ENCODE results near the gene IGF1R.

Gene IGF1R

DNA sequence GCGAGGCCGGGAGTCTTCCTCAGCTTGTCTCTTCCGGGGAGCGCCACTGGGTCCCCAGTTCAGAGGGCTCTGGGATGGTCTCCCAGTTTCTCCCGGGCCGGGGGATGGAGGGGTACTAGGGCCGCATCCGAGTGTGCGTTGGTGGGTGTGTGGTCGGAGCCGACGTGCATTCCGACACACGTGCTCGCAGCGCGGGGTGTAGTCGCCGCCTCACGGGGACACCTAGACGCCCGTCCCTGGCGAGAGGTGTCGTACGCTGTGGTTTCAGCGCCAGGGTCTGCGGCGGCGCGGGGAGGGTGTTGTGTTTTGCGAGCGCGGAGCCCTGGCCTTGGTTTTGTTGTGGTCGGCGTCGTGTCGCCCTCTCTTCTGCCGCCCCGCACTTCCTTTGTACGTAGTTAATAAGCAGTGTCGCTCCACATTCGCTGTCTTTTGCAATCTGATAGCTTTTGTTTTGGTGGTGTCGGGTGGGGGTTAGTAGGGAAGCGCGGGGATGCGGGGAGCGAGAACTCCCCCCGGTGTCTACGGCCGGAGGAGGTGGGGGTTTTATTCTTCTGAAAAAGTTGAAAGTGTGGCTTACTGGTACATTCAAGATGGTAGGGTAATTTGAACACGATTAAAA, 2.2 kb downstream of the IGF1R start:
- H3K4me1 ChIP-seq (ENCODE audit: low read length): peaks cover 11% of the 10 kb centered on the region
- no peak overlapping the region for H3K4me2 ChIP-seq (ENCODE audit: low read length)
- H3K27me3 ChIP-seq (ENCODE audit: low read depth, low read length): peaks cover 10% of the 10 kb centered on the region
- no peaks in the 10 kb centered on the region for H3K9me3 ChIP-seq (ENCODE audit: insufficient read depth, low read length)
- no peak overlapping the region for H3K4me3 ChIP-seq (ENCODE audit: low read length)
- peaks cover 38% of the 10 kb centered on the region for H3K79me2 ChIP-seq (ENCODE audit: low read length)
- no peak overlapping the region for H3K27ac ChIP-seq (ENCODE audit: low read length)
- H3K36me3 ChIP-seq (replicated peaks; ENCODE audit: low read depth, low read length): no peaks in the 10 kb centered on the region
- H4K20me1 ChIP-seq (ENCODE audit: insufficient read depth, low read length): peaks cover 17% of the 10 kb centered on the region; the same call in 1 of the 2 replicates
- no peak for TF ChIP-seq EZH2phosphoT487 (IDR thresholded peaks at IDR 0.05; ENCODE audit: low read depth)
- TF ChIP-seq, protein P1, sequence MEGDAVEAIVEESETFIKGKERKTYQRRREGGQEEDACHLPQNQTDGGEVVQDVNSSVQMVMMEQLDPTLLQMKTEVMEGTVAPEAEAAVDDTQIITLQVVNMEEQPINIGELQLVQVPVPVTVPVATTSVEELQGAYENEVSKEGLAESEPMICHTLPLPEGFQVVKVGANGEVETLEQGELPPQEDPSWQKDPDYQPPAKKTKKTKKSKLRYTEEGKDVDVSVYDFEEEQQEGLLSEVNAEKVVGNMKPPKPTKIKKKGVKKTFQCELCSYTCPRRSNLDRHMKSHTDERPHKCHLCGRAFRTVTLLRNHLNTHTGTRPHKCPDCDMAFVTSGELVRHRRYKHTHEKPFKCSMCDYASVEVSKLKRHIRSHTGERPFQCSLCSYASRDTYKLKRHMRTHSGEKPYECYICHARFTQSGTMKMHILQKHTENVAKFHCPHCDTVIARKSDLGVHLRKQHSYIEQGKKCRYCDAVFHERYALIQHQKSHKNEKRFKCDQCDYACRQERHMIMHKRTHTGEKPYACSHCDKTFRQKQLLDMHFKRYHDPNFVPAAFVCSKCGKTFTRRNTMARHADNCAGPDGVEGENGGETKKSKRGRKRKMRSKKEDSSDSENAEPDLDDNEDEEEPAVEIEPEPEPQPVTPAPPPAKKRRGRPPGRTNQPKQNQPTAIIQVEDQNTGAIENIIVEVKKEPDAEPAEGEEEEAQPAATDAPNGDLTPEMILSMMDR (IDR thresholded peaks at IDR 0.05; ENCODE audit: low read depth, low read length): no peak
- no peak overlapping the region for H2AFZ ChIP-seq (ENCODE audit: low read depth, low read length)
- H3K9ac ChIP-seq (ENCODE audit: low read length): no peak overlapping the region

DNA sequence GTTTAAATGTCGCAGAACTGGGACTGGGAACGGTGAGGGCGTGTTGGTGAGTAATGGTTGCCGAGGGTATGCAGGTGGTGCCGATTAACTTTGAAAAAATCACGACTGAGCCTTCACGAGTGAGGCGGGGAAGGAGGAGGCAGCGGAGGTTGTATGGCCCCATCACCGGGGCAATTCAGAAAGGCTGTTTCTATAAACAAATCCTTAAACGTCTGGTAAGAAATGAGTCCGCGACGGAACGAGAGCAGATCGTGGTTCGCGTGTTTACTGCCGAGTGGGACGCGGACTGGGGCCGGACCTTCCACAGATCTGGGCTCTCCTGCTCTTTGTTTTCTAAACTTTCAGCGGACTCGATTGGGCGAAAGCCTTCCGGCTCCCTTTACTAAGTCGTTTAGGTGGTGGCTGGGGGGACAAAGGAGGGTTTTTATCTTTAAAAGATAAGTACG, 2.7 kb downstream of the IGF1R start:
- Histone ChIP-seq H3K79me2 (ENCODE audit: low read length) (peaks cover 41% of the 10 kb centered on the region), H3K4me3 (ENCODE audit: low read length) (no peak overlapping the region), H3K9ac (ENCODE audit: low read length) (no peak overlapping the region), H3K9me3 (ENCODE audit: insufficient read depth, low read length) (no peaks in the 10 kb centered on the region), H2AFZ (ENCODE audit: low read depth, low read length) (no peak overlapping the region), H3K4me1 (ENCODE audit: low read length) (peaks cover 11% of the 10 kb centered on the region), H3K4me2 (ENCODE audit: low read length) (no peak overlapping the region), H3K27ac (ENCODE audit: low read length) (no peak overlapping the region), H3K36me3 (replicated peaks; ENCODE audit: low read depth, low read length) (no peaks in the 10 kb centered on the region), H4K20me1 (ENCODE audit: insufficient read depth, low read length) (peaks cover 17% of the 10 kb centered on the region; the same call in 1 of the 2 replicates), H3K27me3 (ENCODE audit: low read depth, low read length) (peaks cover 7% of the 10 kb centered on the region)
- TF ChIP-seq, protein P1 (IDR thresholded peaks at IDR 0.05; ENCODE audit: low read depth, low read length): no peak
- TF ChIP-seq EZH2phosphoT487 (IDR thresholded peaks at IDR 0.05; ENCODE audit: low read depth): no peak

DNA sequence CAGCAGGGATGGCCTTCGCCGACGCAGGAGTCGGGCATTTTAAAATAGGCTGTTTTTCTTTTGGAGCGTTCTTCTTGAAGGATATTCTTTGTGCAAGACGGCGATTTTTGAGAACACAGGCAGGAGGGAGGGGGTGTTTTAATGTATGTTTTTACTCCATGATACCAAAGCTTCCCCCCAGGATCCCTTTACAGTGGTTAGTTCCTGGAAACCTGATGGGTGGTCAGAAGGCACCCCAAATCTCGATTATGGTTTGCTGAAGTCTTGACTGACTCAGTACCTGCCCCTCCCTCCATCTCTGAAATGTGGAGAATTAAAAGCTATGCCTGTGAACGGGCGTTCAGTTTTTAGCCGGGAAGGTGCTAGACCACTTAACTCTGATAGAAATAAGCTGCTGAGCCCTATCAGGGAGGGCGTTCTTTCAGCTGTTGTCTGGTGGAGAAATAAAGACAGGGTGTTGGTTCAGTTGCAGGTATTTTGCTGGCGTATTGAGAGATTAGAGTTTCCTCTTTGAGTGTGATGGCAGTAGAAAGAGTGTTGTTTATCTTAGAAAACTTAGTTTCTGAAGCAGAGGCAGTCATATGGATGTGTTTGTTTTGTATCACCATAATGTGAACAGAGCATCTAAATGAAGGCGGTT, 3.4 kb downstream of the IGF1R start:
- Histone ChIP-seq H3K36me3 (replicated peaks; ENCODE audit: low read depth, low read length) (no peaks in the 10 kb centered on the region), H3K4me3 (ENCODE audit: low read length) (no peak overlapping the region), H3K4me1 (ENCODE audit: low read length) (peaks cover 8% of the 10 kb centered on the region), H4K20me1 (ENCODE audit: insufficient read depth, low read length) (peaks cover 17% of the 10 kb centered on the region; the same call in 1 of the 2 replicates), H3K9ac (ENCODE audit: low read length) (no peak overlapping the region), H3K27me3 (ENCODE audit: low read depth, low read length) (peaks cover 7% of the 10 kb centered on the region), H3K79me2 (ENCODE audit: low read length) (peaks cover 44% of the 10 kb centered on the region), H3K9me3 (ENCODE audit: insufficient read depth, low read length) (no peaks in the 10 kb centered on the region), H3K27ac (ENCODE audit: low read length) (no peak overlapping the region), H3K4me2 (ENCODE audit: low read length) (no peak overlapping the region), H2AFZ (ENCODE audit: low read depth, low read length) (no peak overlapping the region)
- TF ChIP-seq, protein P1 (IDR thresholded peaks at IDR 0.05; ENCODE audit: low read depth, low read length): no peak
- TF ChIP-seq EZH2phosphoT487 (IDR thresholded peaks at IDR 0.05; ENCODE audit: low read depth): no peak

DNA sequence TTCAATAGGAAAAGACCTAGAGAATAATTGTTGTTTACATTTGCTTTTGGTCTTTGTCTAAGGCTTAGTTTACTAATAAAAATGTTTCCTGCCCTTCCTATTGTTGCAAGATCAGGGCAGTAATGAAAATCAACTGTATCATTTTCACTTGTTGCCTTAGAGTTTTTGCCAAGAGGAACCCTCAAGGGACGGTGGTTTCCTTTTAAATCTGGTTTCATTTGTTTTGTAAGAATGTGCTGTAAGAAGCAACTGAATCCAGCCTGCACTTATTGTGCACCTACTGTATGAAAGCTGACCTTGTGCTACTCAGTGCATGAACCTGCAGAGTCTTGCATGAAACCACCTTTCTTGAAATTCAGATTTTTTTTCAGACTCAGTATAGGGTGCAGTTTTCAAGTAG, 5.3 kb downstream of the IGF1R start:
- no peak for TF ChIP-seq EZH2phosphoT487 (IDR thresholded peaks at IDR 0.05; ENCODE audit: low read depth)
- no peak overlapping the region for H2AFZ ChIP-seq (ENCODE audit: low read depth, low read length)
- no peaks in the 10 kb centered on the region for H3K9me3 ChIP-seq (ENCODE audit: insufficient read depth, low read length)
- H3K9ac ChIP-seq (ENCODE audit: low read length): no peak overlapping the region
- H3K27me3 ChIP-seq (ENCODE audit: low read depth, low read length): peaks cover 7% of the 10 kb centered on the region
- peaks cover 35% of the 10 kb centered on the region for H4K20me1 ChIP-seq (ENCODE audit: insufficient read depth, low read length)
- no peak overlapping the region for H3K4me3 ChIP-seq (ENCODE audit: low read length)
- no peaks in the 10 kb centered on the region for H3K36me3 ChIP-seq (replicated peaks; ENCODE audit: low read depth, low read length)
- H3K4me2 ChIP-seq (ENCODE audit: low read length): no peak overlapping the region
- H3K4me1 ChIP-seq (ENCODE audit: low read length): peaks cover 7% of the 10 kb centered on the region
- peaks cover 57% of the 10 kb centered on the region for H3K79me2 ChIP-seq (ENCODE audit: low read length)
- H3K27ac ChIP-seq (ENCODE audit: low read length): no peak overlapping the region
